MCF 10A (cell line): ENCODE data around the gene UBAC2. TPM values are rescaled to one million over a fixed set of nuclear protein-coding genes. Genes with fewer than 3 reads are reported as not detected.

Experiments used
- BruUV-seq: library from RNA; stranded (reverse); fragments of 400-500 nt; replicated peaks from 2 replicates; lab custom pipeline; 2021; lab: Mats Ljungman, UMichigan
- CTCF ChIA-PET: fragments of 300-600 bp; sonication (Branson Sonifier 250); formaldehyde crosslinking; extraction: SDS; loops from one replicate; lab custom pipeline; 2021; ENCODE audit warnings: antibody characterized with exemption, inconsistent platforms; lab: Yijun Ruan, JAX
- POLR2A ChIA-PET: fragments of 300-600, 350-650 bp; sonication (Branson Sonifier 250); formaldehyde crosslinking; extraction: SDS; loops from one replicate; lab custom pipeline; 2020; ENCODE audit warnings: antibody characterized with exemption, inconsistent platforms; lab: Yijun Ruan, JAX
- DNase-seq: peaks from one replicate; pipeline ENCODE4 v3.0.0-alpha.2; 2018; ENCODE audit not compliant: unreplicated experiment
- H3K27ac Mint-ChIP-seq: one replicate; pipeline ENCODE4 v1.8.0; 2022; ENCODE audit warnings: mild to moderate bottlenecking, low read depth, mixed read lengths; ENCODE audit not compliant: unreplicated experiment
- H3K27me3 Mint-ChIP-seq: one replicate; pipeline ENCODE4 v1.8.0; 2022; ENCODE audit warnings: mixed read lengths; ENCODE audit not compliant: insufficient read depth, unreplicated experiment
- H3K36me3 Mint-ChIP-seq: one replicate; pipeline ENCODE4 v1.8.0; 2022; ENCODE audit warnings: mild to moderate bottlenecking, moderate library complexity, mixed read lengths; ENCODE audit not compliant: insufficient read depth, unreplicated experiment
- H3K4me1 Mint-ChIP-seq: one replicate; pipeline ENCODE4 v1.8.0; 2022; ENCODE audit warnings: mixed read lengths; ENCODE audit not compliant: insufficient read depth, unreplicated experiment
- H3K4me3 Mint-ChIP-seq: one replicate; pipeline ENCODE4 v1.8.0; 2022; ENCODE audit warnings: mild to moderate bottlenecking, moderate library complexity, mixed read lengths; ENCODE audit not compliant: unreplicated experiment
- H3K9me3 Mint-ChIP-seq: one replicate; pipeline ENCODE4 v1.8.0; 2022; ENCODE audit warnings: mixed read lengths; ENCODE audit not compliant: unreplicated experiment
- intact Hi-C: fragments of 100-400 bp; cut with micrococcal nuclease; formaldehyde crosslinking; loops from 2 replicates; pipeline ENCODE4 v1.14.1; 2022
- total RNA-seq: library from RNA; stranded (reverse); gene quantifications from 2 replicates; pipeline ENCODE4 v1.2.3, GENCODE V29; 2022
- TF ChIP-seq, protein P1 (sequence below): fragments of 200-600 bp; IDR thresholded peaks from one replicate; pipeline ENCODE4 v1.8.0; 2022; ENCODE audit warnings: antibody characterized with exemption, mild to moderate bottlenecking; ENCODE audit not compliant: unreplicated experiment

The UBAC2 gene
- total RNA-seq, 1 experiment from 2014 or later, result 74.7 TPM

GRCh38 chr13:99264051-99264450, 63.4 kb downstream of the UBAC2 start:
- POLR2A ChIA-PET, result interaction anchor here (0.7 kb wide), 1 partner anchor 93 kb away, joined by 3 read pairs; no protein-coding TSS in a partner anchor

GRCh38 chr13:99265162-99265800, 64.6 kb downstream of the UBAC2 start:
- ChIA-PET POLR2A (interaction anchor here (0.8 to 1.0 kb wide), 3 partner anchors 40 to 89 kb away, joined by 3 to 6 read pairs (median 5); partner anchors contain the start of gene UBAC2), CTCF (interaction anchor here (0.6 to 11.1 kb wide), 32 partner anchors 10 to 421 kb away, joined by 3 to 173 read pairs (median 4); partner anchors contain the start of gene UBAC2)
- no peaks in the 10 kb centered on the region for H3K4me1 Mint-ChIP-seq
- intact Hi-C loops, result loop anchor here (2.0 to 10.0 kb wide), 4 partner anchors 68 to 370 kb away; no protein-coding TSS in a partner anchor
- peak overlapping the region; percentile 21 for H3K27ac Mint-ChIP-seq
- TF ChIP-seq, protein P1, sequence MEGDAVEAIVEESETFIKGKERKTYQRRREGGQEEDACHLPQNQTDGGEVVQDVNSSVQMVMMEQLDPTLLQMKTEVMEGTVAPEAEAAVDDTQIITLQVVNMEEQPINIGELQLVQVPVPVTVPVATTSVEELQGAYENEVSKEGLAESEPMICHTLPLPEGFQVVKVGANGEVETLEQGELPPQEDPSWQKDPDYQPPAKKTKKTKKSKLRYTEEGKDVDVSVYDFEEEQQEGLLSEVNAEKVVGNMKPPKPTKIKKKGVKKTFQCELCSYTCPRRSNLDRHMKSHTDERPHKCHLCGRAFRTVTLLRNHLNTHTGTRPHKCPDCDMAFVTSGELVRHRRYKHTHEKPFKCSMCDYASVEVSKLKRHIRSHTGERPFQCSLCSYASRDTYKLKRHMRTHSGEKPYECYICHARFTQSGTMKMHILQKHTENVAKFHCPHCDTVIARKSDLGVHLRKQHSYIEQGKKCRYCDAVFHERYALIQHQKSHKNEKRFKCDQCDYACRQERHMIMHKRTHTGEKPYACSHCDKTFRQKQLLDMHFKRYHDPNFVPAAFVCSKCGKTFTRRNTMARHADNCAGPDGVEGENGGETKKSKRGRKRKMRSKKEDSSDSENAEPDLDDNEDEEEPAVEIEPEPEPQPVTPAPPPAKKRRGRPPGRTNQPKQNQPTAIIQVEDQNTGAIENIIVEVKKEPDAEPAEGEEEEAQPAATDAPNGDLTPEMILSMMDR, result no peak
- no peaks in the 10 kb centered on the region for H3K9me3 Mint-ChIP-seq
- no TSS peak for BruUV-seq
- no peak overlapping the region for H3K4me3 Mint-ChIP-seq
- peaks cover 6% of the 10 kb centered on the region for H3K36me3 Mint-ChIP-seq
- DNase-seq, result no peak
- no peaks in the 10 kb centered on the region for H3K27me3 Mint-ChIP-seq

More at GRCh38 chr13:99264051-99264450, 63.4 kb downstream of the UBAC2 start:
- H3K36me3 Mint-ChIP-seq, result peaks cover 13% of the 10 kb centered on the region
- no peak for DNase-seq
- no peak overlapping the region for H3K27ac Mint-ChIP-seq
- no peak overlapping the region for H3K4me3 Mint-ChIP-seq
- H3K9me3 Mint-ChIP-seq, result no peaks in the 10 kb centered on the region
- intact Hi-C loops, result loop anchor here (2.0 to 10.0 kb wide), 2 partner anchors 229 to 369 kb away; no protein-coding TSS in a partner anchor
- CTCF ChIA-PET, result interaction anchor here (0.6 to 11.1 kb wide), 12 partner anchors 8 to 374 kb away, joined by 3 to 173 read pairs (median 4); partner anchors contain the start of gene UBAC2
- H3K4me1 Mint-ChIP-seq, result peaks cover 5% of the 10 kb centered on the region
- BruUV-seq, result no TSS peak
- TF ChIP-seq, protein P1, result no peak
- H3K27me3 Mint-ChIP-seq, result no peaks in the 10 kb centered on the region

DNA sequence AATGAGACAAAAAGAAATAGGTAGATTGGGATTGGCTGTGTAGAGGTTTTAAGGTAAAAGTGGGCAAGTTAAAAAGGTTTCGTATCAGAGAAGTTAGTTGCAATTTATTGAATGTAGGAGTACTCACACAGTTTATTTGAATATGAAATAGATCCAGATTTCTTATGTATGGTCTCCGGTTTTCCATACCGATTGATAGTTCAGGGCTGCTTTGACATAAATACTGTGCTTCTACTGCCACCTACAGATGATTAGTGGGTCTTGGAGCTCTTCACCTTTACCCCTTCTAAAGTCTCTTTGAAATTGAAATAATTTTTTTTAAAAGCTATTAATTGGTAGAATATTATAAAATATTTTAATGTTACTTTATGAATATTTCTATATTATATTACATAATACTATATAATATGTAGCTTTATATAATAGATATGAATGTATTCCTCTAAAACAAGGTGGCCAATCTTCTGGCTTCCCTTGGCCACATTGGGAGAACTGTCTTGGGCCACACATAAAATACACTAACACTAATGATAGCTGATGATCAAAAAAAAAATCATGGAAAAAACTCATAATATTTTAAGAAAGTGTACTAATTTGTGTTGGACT, 65.3 kb downstream of the UBAC2 start:
- POLR2A ChIA-PET, result interaction anchor here (0.6 to 1.0 kb wide), 6 partner anchors 9 to 418 kb away, joined by 3 to 6 read pairs (median 4); partner anchors contain the start of gene UBAC2
- DNase-seq, result peak; percentile 60
- Mint-ChIP-seq H3K27ac (peak overlapping the region; percentile 21), H3K4me3 (no peak overlapping the region), H3K9me3 (no peaks in the 10 kb centered on the region), H3K4me1 (no peaks in the 10 kb centered on the region), H3K36me3 (peaks cover 6% of the 10 kb centered on the region), H3K27me3 (no peaks in the 10 kb centered on the region)
- no TSS peak for BruUV-seq
- intact Hi-C loops, result loop anchor here (1.0 to 10.0 kb wide), 6 partner anchors 69 to 423 kb away; no protein-coding TSS in a partner anchor
- TF ChIP-seq, protein P1, result peak; percentile 57
- CTCF ChIA-PET, result interaction anchor here (0.6 to 11.1 kb wide), 49 partner anchors 8 to 1269 kb away, joined by 3 to 173 read pairs (median 4); partner anchors contain the start of gene UBAC2
